Left renal pelvis (tissue), 4 donors: Measurements from ENCODE around the gene CERCAM. TPM values are rescaled to one million over a fixed set of nuclear protein-coding genes. Genes with fewer than 3 reads are reported as not detected.

Experiments used
- DNase-seq, 4 donors: peaks; one replicate each; pipeline ENCODE4 v3.0.0-alpha.2; 2013; ENCODE audit warnings: low read depth in 4 of 4, low spot score in 3 of 4
- polyA plus RNA-seq, 4 donors: library from polyadenylated mRNA; unstranded; fragments of 120-200 nt; gene quantifications; one replicate each; pipeline ENCODE4 v1.2.1, GENCODE V29; 2013; ENCODE audit not compliant: insufficient read length in 4 of 4

Gene CERCAM, protein sequence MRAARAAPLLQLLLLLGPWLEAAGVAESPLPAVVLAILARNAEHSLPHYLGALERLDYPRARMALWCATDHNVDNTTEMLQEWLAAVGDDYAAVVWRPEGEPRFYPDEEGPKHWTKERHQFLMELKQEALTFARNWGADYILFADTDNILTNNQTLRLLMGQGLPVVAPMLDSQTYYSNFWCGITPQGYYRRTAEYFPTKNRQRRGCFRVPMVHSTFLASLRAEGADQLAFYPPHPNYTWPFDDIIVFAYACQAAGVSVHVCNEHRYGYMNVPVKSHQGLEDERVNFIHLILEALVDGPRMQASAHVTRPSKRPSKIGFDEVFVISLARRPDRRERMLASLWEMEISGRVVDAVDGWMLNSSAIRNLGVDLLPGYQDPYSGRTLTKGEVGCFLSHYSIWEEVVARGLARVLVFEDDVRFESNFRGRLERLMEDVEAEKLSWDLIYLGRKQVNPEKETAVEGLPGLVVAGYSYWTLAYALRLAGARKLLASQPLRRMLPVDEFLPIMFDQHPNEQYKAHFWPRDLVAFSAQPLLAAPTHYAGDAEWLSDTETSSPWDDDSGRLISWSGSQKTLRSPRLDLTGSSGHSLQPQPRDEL
- 100 to 1,000 TPM in 1 of 4 donors, 10 to 100 TPM in 3; 37.7 to 103 (median 50.1) TPM for polyA plus RNA-seq

DNA sequence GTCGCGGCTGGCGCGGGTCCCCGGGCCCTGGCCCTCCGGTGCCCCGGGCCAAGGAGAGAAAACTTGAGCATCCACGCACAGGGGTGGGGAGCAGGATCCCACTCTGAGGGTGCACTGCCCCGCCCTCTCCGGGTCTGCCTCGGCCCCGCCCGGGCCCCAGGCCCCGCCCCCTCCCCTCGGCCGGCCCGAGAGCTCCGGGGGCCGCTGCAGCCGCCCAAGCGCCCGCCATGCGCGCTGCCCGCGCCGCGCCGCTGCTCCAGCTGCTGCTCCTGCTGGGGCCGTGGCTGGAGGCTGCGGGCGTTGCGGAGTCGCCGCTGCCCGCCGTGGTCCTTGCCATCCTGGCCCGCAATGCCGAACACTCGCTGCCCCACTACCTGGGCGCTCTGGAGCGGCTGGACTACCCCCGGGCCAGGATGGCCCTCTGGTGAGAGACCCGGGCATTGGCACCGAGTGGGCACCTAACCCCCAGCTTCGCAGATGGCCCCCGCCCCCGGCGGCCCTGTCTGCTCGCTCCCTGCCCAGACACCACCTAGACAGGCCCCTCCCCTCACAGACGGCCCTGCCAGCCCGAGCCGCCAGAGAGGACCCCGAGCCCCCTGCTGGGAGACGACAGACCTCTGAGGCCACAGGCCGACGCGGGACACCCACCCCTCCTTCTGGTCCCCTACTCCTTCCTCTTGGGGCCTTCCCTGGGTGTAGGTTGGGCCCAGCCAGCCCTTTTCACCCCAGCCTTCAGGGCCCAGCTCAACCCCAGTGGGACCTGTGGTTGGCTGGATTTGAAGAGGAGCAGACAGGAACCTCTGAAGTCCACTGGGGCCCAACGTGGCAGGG lies at the start of gene CERCAM:
Gene CERCAM, plus strand, starts transcription at position 207 of the 831 bp plus-strand sequence. Its CDS starts 21 bp downstream, at position 228.
- DNase-seq, result no peak

GRCh38 chr9:128371630-128372117 lies 49.0 kb upstream of the CERCAM start:
- DNase-seq, result no peak

GRCh38 chr9:128372188-128372641 lies 48.4 kb upstream of the CERCAM start:
- no peak for DNase-seq

- DNase-seq, result no peak
These were observed 47.9 kb upstream of the CERCAM start for GRCh38 chr9:128372784-128373183.

DNA sequence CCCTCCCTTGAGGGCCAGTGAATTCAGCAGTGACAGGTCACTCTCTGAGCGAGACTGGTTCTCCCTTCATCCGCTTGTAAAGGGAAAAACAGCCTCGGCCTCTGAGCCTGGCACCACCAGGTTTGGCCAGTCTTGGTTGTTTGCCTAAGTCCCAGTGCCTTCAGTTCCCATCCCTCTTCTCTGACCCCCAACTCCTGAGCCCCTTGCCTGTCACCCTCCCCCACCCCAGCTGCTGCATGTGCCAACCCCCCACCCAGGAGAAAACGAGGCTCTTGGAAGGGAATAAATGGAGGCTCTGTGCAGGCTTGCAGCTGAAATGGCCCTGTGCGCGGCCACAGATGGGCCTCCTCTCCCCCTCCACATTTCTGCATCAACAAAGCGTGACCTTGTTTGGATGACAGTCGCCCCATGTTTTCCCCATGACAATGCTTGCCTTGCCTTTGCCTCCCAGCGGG lies 46.4 kb upstream of the CERCAM start:
- DNase-seq, result no peak

DNA sequence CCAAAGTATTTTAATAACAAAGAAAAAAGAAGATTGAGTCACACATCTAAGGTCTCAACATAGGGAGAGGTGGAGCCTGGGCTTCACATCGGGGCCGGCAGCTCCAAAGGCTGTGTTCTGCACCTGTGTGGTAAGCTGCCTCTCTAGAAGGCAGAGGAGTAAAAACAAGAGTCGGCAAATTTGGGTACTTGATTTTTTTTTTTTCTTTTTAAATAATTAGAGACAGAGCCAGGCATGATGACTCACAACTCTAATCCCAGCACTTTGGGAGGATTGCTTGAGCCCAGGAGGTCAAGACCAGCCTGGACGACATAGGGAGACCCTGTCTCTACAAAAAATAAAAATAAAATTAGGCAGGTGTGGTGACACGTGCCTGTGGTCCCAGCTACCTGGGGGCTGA lies 44.8 kb upstream of the CERCAM start:
- DNase-seq, result no peak

- no peak for DNase-seq
These were observed 38.4 kb upstream of the CERCAM start for GRCh38 chr9:128382261-128382660.

- DNase-seq, result no peak
These were observed 37.5 kb upstream of the CERCAM start for GRCh38 chr9:128383007-128383753.

GRCh38 chr9:128383791-128384190 lies 36.9 kb upstream of the CERCAM start:
- DNase-seq, result no peak

DNA sequence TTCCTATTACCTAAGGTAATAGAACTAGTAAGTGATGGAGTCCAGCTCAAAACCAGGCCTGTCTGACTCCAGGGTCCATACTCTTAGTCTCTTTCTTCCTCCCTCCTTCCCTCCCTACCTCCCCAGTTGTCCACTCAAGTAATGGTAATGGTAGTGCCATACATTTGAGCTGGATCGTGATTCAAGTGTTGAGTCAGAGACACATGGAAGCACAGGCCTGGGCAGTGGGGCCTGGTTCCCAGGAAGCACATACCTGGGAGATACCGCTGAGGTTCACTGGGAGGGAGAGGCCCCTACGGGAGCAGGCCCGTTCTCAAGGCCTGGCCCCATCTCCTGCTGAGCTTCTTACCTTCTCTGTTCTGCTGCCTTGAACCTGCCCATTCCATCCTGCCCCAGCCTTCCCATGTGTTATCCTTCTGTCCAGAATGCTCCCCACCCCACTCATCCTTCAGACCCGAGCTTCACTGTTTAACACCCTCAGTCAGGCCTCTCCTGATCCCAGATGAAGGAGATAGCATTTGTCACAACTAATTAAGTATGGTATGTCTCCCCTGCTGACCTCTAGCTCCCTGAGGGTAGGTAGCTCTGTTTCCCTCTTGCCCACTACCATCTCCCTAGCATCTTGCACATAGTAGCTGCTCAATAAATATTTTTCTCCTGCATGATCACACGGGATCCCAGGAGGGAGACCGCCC lies 35.7 kb upstream of the CERCAM start:
- DNase-seq, result no peak

GRCh38 chr9:128385496-128386460 lies 34.9 kb upstream of the CERCAM start:
- DNase-seq, result no peak

DNA sequence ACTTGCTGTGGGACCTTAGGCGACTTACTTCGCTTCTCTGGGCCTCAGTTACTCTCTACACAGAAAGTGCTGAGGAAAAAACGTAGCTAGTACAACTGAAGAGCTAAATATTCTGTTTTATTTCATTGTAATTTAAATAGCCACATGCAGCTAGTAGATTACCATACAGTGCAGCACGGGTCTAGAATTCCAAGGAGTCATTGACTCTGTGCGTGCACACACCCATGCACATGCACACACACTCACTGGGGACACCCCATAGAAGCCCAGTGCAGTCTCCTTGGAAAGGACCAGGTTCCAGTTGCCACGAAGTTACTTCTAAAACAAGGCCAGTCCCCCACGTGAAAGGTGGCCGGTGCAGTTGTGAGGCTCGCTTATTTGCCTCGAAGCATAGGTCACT lies 32.5 kb upstream of the CERCAM start:
- DNase-seq, result no peak

DNA sequence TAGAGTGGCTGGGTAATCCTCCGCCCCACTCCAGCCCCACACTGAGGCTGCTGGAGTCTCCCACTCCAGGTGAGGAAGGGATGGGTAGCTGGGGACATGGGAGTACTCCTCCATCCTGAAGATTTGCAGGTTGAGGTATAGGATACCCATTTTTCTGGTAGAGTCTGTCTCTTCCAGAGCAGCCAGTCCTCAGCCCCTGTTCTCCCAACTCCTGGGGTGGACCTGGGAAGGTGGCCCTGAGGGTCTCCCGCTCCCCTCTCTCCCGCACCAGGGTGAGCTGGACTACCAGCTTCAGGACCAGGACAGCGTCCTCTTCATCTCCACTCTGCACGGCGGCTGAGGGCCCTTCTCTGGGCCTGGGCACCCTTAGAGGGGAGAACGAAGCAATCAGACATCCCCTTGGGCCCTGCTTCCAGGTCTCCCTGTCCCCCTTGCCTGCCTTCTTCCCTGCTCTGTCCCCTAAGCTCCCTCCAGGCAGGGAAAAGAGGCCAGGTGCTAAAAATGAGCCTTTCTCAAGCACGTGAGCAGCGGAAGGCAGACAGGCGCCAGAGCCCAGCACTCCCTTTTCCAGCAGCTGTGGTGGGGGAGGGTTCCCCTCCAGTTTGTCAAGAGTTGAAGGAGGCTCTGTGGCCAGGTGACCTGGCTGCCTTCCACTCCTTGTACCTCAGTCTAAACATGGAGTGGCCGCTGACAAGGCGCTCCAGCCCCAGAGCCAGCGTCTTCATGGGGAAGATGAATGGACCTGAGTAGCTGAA lies 31.1 kb upstream of the CERCAM start:
- no peak for DNase-seq

GRCh38 chr9:128390150-128390812 lies 30.4 kb upstream of the CERCAM start:
- DNase-seq, result no peak

DNA sequence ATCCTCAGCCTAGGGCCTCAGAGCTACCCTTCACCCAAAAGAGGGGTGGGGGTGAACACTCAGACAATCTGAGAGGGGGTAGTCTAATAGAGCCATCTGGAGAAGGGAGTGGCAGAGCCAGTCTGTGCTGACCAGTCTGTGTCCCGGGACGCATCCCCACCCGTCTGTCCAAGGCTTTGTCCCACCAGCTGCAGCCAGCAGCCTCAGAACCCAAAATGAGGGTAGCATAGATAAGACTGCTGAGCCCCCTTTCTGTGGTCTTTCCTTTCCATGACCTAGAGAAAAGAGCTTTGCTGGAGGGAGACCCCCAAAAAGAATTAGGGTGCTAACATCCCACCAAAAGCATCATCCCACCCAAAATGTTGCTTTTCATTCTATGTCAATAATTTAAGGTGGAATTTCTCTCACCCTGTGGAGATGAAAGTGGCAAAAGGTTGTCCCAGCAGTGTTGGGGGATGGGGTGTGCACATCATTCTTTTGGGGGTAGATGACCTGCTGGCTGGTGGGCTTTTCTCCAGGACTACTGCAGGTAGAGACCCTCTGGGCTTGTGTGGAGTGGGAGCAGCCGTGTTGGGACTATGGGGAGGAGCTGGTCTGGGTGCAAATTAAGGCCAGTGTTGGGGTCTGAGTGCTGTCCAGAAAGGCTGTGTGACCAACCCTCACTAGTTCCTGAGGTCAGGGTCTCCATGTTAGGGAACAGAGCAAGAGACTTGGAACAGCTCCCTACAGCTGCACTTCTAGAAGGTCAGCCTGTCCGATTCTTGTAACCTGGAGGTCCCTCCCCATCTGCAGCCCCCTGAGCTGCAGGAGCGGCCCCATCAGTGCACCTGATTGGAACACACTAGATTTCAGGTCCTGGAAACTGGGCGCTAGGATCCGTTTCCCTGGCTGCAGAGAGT lies 29.6 kb upstream of the CERCAM start:
- DNase-seq, result no peak

GRCh38 chr9:128391956-128392301 lies 28.7 kb upstream of the CERCAM start:
- DNase-seq, result no peak
